Subcutaneous abdominal adipose tissue (tissue), 5 donors: ENCODE measurements around the gene ARHGAP33.

Source experiments
- H3K27ac ChIP-seq: one replicate; pipeline ENCODE4 v1.7.0; 2013; ENCODE audit warnings: low read depth, mild to moderate bottlenecking, inconsistent platforms, low read length, moderate library complexity
- H3K27me3 ChIP-seq, 5 donors: one replicate each; pipeline ENCODE4 v1.7.0; 2013; ENCODE audit warnings: low read length in 5 of 5, inconsistent platforms in 1 of 5; ENCODE audit not compliant: control insufficient read depth in 5 of 5, insufficient read depth in 4 of 5
- H3K36me3 ChIP-seq, 5 donors: one replicate each; pipeline ENCODE4 v1.7.0; 2013; ENCODE audit warnings: low read length in 5 of 5; ENCODE audit not compliant: control insufficient read depth in 5 of 5, insufficient read depth in 5 of 5
- H3K4me1 ChIP-seq, 5 donors: one replicate each; pipeline ENCODE4 v1.7.0; 2013; ENCODE audit warnings: low read length in 5 of 5, mild to moderate bottlenecking in 3 of 5, moderate library complexity in 1 of 5; ENCODE audit not compliant: control insufficient read depth in 5 of 5, insufficient read depth in 5 of 5
- H3K4me3 ChIP-seq, 5 donors: one replicate each; pipeline ENCODE4 v1.7.0; 2013; ENCODE audit warnings: low read length in 5 of 5, low read depth in 1 of 5
- H3K9ac ChIP-seq, 5 donors: one replicate each; pipeline ENCODE4 v1.7.0; 2013; ENCODE audit warnings: low read length in 5 of 5, mild to moderate bottlenecking in 4 of 5, moderate library complexity in 3 of 5
- H3K9me3 ChIP-seq, 5 donors: one replicate each; pipeline ENCODE4 v1.7.0; 2013; ENCODE audit warnings: low read length in 5 of 5; ENCODE audit not compliant: control insufficient read depth in 5 of 5
- donor health status: healthy.
- donor health status: healthy.
- donor health status: healthy.
- donor health status: healthy.
- donor health status: healthy.

ARHGAP33 gene

GRCh38 chr19:35746531-35746930 is 28.8 kb upstream of the ARHGAP33 start:
- Histone ChIP-seq H3K4me3 (peak overlapping the region; percentile 79 to 94 (median 88)), H3K27me3 (peaks cover 0 to 4% (median 0%) of the 10 kb centered on the region in 5 donors), H3K9ac (peak overlapping the region in 4 of 5 donors; percentile 16 to 96 (median 81)), H3K4me1 (peaks cover 20 to 53% (median 43%) of the 10 kb centered on the region in 5 donors), H3K9me3 (peaks cover 0 to 2% (median 0%) of the 10 kb centered on the region in 5 donors), H3K27ac (peak overlapping the region; percentile 46), H3K36me3 (peaks cover 0 to 15% (median 4%) of the 10 kb centered on the region in 5 donors)

GRCh38 chr19:35748106-35749020 is 27.0 kb upstream of the ARHGAP33 start, which contains the start of gene LIN37:
TSS of gene LIN37 (plus strand) at chr19:35748576. CDS start at chr19:35748725, 149 bp downstream.
- Histone ChIP-seq H3K4me1 (peaks cover 20 to 49% (median 43%) of the 10 kb centered on the region in 5 donors), H3K27me3 (peaks cover 0 to 4% (median 0%) of the 10 kb centered on the region in 5 donors), H3K36me3 (peaks cover 0 to 23% (median 16%) of the 10 kb centered on the region in 5 donors), H3K9me3 (peaks cover 0 to 2% (median 0%) of the 10 kb centered on the region in 5 donors), H3K4me3 (peak within 1 kb of the TSS; percentile 91 to 98 (median 97)), H3K27ac (peak within 1 kb of the TSS; percentile 70), H3K9ac (peak within 1 kb of the TSS; percentile 77 to 97 (median 93))

DNA sequence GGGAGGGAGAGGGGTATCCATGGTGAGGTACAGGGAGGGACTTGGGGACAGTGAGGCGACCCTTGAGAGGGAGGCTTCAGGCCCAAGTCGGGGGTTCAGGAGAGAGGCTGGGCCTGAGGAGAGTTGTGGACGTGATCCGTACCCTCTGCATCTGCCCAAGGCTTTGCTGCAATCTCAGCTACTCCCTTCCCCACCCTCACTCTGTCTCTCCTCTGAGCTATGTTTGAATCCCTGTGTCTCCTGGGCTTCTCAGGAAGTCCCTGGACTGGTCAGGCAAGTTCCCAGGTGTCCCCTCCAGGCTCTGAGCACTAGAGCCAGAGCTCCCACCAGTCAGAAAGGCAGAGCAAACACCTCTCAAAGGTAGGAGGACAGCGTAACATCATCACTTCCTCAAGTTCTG is 25.2 kb upstream of the ARHGAP33 start:
- Histone ChIP-seq H3K4me3 (no peak overlapping the region), H3K27ac (peak overlapping the region; percentile 41)

DNA sequence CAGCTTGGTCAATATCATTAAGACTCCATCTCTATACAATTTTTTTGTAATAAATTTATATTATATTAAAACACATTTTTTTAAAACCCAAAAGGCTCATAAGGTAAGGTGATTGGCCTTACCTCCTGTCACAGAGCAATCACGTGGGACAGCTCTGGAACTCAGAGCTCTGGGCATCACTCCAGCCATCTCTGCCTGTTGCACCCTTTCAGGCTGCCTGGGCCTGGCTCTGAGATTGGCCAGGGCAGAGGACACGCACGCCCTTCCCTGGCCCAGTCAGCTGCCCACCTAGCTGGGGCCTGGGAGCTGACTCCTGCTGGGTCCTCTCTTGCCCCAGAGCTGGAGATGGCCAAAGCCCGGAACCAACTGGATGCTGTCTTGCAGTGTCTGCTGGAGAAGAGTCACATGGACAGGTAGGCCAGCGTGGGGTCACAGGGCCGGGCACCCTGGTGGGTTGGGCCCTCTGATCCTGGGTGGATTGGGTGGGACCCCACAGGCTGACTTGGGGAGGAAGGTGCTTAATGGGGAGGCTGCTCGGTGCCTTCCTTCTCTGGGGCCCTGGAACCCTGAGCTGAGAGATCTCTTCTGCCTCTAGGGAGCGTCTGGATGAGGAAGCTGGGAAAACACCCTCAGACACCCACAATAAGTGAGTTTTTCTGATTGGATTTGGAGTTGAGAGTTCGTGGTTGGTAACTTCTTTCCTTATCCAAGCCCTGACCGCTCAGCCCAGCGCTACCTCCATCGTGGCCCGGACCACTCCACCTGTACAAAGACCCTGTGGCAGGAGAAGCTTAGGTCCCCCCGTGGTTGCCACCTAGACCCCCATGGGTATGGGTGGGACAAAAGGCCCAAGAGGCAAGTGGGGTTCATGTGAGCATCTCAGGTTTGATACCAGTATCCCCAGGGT is 23.3 kb upstream of the ARHGAP33 start:
- Histone ChIP-seq H3K4me3 (no peak overlapping the region), H3K9ac (no peak overlapping the region), H3K27me3 (peaks cover 0 to 4% (median 0%) of the 10 kb centered on the region in 5 donors), H3K4me1 (peaks cover 9 to 60% (median 46%) of the 10 kb centered on the region in 5 donors), H3K36me3 (peaks cover 0 to 30% (median 26%) of the 10 kb centered on the region in 5 donors), H3K9me3 (peaks cover 0 to 2% (median 0%) of the 10 kb centered on the region in 5 donors), H3K27ac (no peak overlapping the region)

More for the DNA sequence above, 25.2 kb upstream of the ARHGAP33 start:
- peaks cover 16 to 58% (median 40%) of the 10 kb centered on the region in 5 donors for H3K4me1 ChIP-seq
- H3K9ac ChIP-seq: peak overlapping the region in 3 of 5 donors; percentile 37 to 59 (median 58)
- peaks cover 0 to 4% (median 0%) of the 10 kb centered on the region in 5 donors for H3K27me3 ChIP-seq
- peaks cover 0 to 2% (median 0%) of the 10 kb centered on the region in 5 donors for H3K9me3 ChIP-seq
- H3K36me3 ChIP-seq: peaks cover 0 to 30% (median 26%) of the 10 kb centered on the region in 5 donors

GRCh38 chr19:35752746-35753350 is 22.5 kb upstream of the ARHGAP33 start:
- Histone ChIP-seq H3K36me3 (peaks cover 0 to 30% (median 26%) of the 10 kb centered on the region in 5 donors), H3K4me1 (peaks cover 9 to 64% (median 49%) of the 10 kb centered on the region in 5 donors), H3K27ac (no peak overlapping the region), H3K27me3 (peaks cover 0 to 4% (median 0%) of the 10 kb centered on the region in 5 donors), H3K9ac (no peak overlapping the region), H3K9me3 (peaks cover 0 to 2% (median 0%) of the 10 kb centered on the region in 5 donors), H3K4me3 (no peak overlapping the region)

- Histone ChIP-seq H3K27ac (peak overlapping the region; percentile 96), H3K36me3 (peaks cover 0 to 30% (median 26%) of the 10 kb centered on the region in 5 donors), H3K4me3 (no peak overlapping the region), H3K9ac (peak overlapping the region in 2 of 5 donors; percentile 18 to 21), H3K9me3 (no peaks in the 10 kb centered on the region), H3K27me3 (no peaks in the 10 kb centered on the region), H3K4me1 (peaks cover 4 to 62% (median 50%) of the 10 kb centered on the region in 5 donors)
Measured at GRCh38 chr19:35753634-35754369, 21.6 kb upstream of the ARHGAP33 start.

- H3K4me3 ChIP-seq: peak overlapping the region in 2 of 5 donors; percentile 54 to 99
- peaks cover 0 to 30% (median 26%) of the 10 kb centered on the region in 5 donors for H3K36me3 ChIP-seq
- H3K27me3 ChIP-seq: no peaks in the 10 kb centered on the region
- peak overlapping the region; percentile 96 for H3K27ac ChIP-seq
- no peaks in the 10 kb centered on the region for H3K9me3 ChIP-seq
- peak overlapping the region in 1 of 5 donors; percentile 35 for H3K9ac ChIP-seq
- H3K4me1 ChIP-seq: peaks cover 0 to 62% (median 49%) of the 10 kb centered on the region in 5 donors
Measured at GRCh38 chr19:35754370-35755130, 20.8 kb upstream of the ARHGAP33 start.

- peak overlapping the region; percentile 96 for H3K27ac ChIP-seq
- H3K36me3 ChIP-seq: peaks cover 0 to 30% (median 26%) of the 10 kb centered on the region in 5 donors
- H3K4me1 ChIP-seq: peaks cover 0 to 60% (median 45%) of the 10 kb centered on the region in 5 donors
- H3K27me3 ChIP-seq: no peaks in the 10 kb centered on the region
- H3K9me3 ChIP-seq: no peaks in the 10 kb centered on the region
- peak overlapping the region in 4 of 5 donors; percentile 54 to 99 (median 84) for H3K4me3 ChIP-seq
- peak overlapping the region in 1 of 5 donors; percentile 11 for H3K9ac ChIP-seq
Measured at GRCh38 chr19:35755131-35755549, 20.2 kb upstream of the ARHGAP33 start.
